ENCODE results near the gene CYP2C18. TPM values are rescaled to one million over a fixed set of nuclear protein-coding genes. Genes with fewer than 3 reads are reported as not detected.
"Not testable (repeated sequence)": the region's sequence is repeated elsewhere in the genome, so short reads cannot be mapped to it uniquely, and the experiment has no call there.

The CYP2C18 gene
- total RNA-seq, 4 donors from 2014 or later: not detected

GRCh38 chr10:94676496-94676895 is 7.0 kb upstream of the CYP2C18 start:
- no peak for DNase-seq
- Histone ChIP-seq H3K36me3 (no peaks in the 10 kb centered on the region), H3K27ac (no peak overlapping the region), H3K9me3 (no peaks in the 10 kb centered on the region), H3K27me3 (no peaks in the 10 kb centered on the region), H3K4me1 (no peaks in the 10 kb centered on the region), H3K4me3 (no peak overlapping the region)
- intact Hi-C loops (cut with DNase I; ENCODE audit: low total_unique reads): no loop called here
- no peak for TF ChIP-seq CTCF (IDR thresholded peaks at IDR 0.05)
- TF ChIP-seq POLR2A (IDR thresholded peaks at IDR 0.05): no peak

GRCh38 chr10:94677691-94678090 is 5.8 kb upstream of the CYP2C18 start:
- Histone ChIP-seq H3K4me1 (no peaks in the 10 kb centered on the region), H3K9me3 (no peaks in the 10 kb centered on the region), H3K27ac (no peak overlapping the region), H3K27me3 (no peaks in the 10 kb centered on the region), H3K4me3 (no peak overlapping the region), H3K36me3 (no peaks in the 10 kb centered on the region)
- DNase-seq: no peak
- TF ChIP-seq CTCF (IDR thresholded peaks at IDR 0.05): no peak
- no peak for TF ChIP-seq POLR2A (IDR thresholded peaks at IDR 0.05)
- intact Hi-C loops (cut with DNase I; ENCODE audit: low total_unique reads): no loop called here

DNA sequence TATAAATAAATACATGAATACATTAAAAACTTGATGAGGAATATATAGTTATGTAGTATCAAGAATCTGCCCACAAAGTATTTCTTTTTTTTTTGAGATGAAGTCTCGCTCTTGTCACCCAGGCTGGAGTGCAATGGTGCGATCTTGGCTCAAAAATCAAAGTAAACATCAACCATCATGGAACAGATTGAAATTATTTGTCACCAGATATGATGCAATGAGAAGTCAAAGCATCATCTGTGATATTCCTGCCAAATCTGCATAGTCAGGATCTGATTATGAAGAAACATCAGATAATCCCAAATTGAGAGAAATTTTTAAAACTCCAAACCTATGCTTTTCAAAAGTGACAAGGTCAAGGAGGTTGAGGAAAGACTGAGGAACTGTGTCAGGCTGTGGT is 5.1 kb upstream of the CYP2C18 start:
- TF ChIP-seq CTCF (IDR thresholded peaks at IDR 0.05) (no peak), POLR2A (IDR thresholded peaks at IDR 0.05) (no peak)
- no peaks in the 10 kb centered on the region for H3K27me3 ChIP-seq
- no peak overlapping the region for H3K27ac ChIP-seq
- H3K9me3 ChIP-seq: no peaks in the 10 kb centered on the region
- intact Hi-C loops (cut with DNase I; ENCODE audit: low total_unique reads): no loop called here
- no peak for DNase-seq
- no peaks in the 10 kb centered on the region for H3K36me3 ChIP-seq
- H3K4me3 ChIP-seq: no peak overlapping the region
- H3K4me1 ChIP-seq: no peaks in the 10 kb centered on the region

- peaks cover 0 to 3% of the 10 kb centered on the region in 2 donors for H3K9me3 ChIP-seq
- no peak overlapping the region for H3K4me3 ChIP-seq
- no peaks in the 10 kb centered on the region for H3K36me3 ChIP-seq
- intact Hi-C loops (cut with DNase I; ENCODE audit: low total_unique reads): no loop called here
- no peak for DNase-seq
- TF ChIP-seq CTCF (IDR thresholded peaks at IDR 0.05): no peak
- no peak for TF ChIP-seq POLR2A (IDR thresholded peaks at IDR 0.05)
- no peak overlapping the region for H3K27ac ChIP-seq
- no peaks in the 10 kb centered on the region for H3K4me1 ChIP-seq
- no peaks in the 10 kb centered on the region for H3K27me3 ChIP-seq
Observed at GRCh38 chr10:94680544-94680943, 3.0 kb upstream of the CYP2C18 start.

GRCh38 chr10:94682636-94683035 is 893 bp upstream of the CYP2C18 start:
- H3K27ac ChIP-seq; H3K27me3 ChIP-seq; intact Hi-C loops (cut with DNase I; ENCODE audit: low total_unique reads); DNase-seq; H3K36me3 ChIP-seq; H3K4me3 ChIP-seq; H3K4me1 ChIP-seq; H3K9me3 ChIP-seq: not testable (repeated sequence)

DNA sequence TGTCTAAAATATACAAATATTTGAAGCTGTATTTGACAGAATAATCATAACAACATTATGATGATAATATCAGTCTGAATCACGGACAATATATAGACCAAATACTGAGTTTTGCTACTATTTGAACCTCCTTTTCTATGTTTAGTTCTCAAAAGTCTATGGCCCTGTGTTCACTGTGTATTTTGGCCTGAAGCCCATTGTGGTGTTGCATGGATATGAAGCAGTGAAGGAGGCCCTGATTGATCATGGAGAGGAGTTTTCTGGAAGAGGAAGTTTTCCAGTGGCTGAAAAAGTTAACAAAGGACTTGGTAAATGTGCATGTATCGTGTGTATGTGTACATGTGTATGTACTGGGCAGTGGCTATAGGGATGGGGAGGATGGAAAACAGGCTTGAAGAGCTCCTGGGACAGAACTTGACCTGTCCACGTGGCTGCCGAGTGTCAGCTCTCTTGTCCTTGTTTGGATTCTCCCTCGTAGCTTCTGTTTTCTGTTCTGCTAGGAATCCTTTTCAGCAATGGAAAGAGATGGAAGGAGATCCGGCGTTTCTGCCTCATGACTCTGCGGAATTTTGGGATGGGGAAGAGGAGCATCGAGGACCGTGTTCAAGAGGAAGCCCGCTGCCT is 4.2 kb downstream of the CYP2C18 start:
- H3K4me3 ChIP-seq: no peak overlapping the region
- H3K27ac ChIP-seq: no peak overlapping the region
- H3K9me3 ChIP-seq: peaks cover 0 to 4% of the 10 kb centered on the region in 2 donors
- H3K27me3 ChIP-seq: no peaks in the 10 kb centered on the region
- H3K36me3 ChIP-seq: no peaks in the 10 kb centered on the region
- no peaks in the 10 kb centered on the region for H3K4me1 ChIP-seq
- TF ChIP-seq CTCF (IDR thresholded peaks at IDR 0.05) (no peak), POLR2A (IDR thresholded peaks at IDR 0.05) (no peak)
- no peak for DNase-seq
- intact Hi-C loops (cut with DNase I; ENCODE audit: low total_unique reads): no loop called here
